ENCODE results near the gene DYTN.

- TF ChIP-seq CTCF (IDR thresholded peaks at IDR 0.05; ENCODE audit: low read depth, low read length) (no peak), EZH2phosphoT487 (IDR thresholded peaks at IDR 0.05; ENCODE audit: low read depth) (no peak)
Measured at GRCh38 chr2:206627632-206628031, 90.6 kb downstream of the DYTN start.
